ENCODE measurements around the gene HBD.
"Not testable (repeated sequence)": the region's sequence is repeated elsewhere in the genome, so short reads cannot be mapped to it uniquely, and the experiment has no call there.

The HBD gene

DNA sequence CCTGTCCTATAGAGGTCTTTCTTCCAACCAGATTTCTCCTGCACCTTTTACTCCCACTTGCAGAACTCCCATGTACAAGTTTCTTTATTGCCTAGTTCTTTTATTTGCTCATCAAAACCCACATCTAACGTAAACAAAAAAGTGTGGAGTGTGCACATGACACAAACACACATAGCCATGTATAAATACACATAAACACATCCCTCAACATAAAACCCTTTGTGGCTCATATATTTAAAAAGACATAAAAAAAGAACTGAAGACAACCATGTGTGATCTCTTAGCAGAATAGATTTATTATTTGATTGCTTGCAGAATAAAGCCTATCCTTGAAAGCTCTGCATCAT is 18.6 kb upstream of the HBD start:
- no peak overlapping the region for H3K4me3 ChIP-seq (ENCODE audit: low read depth, low read length)
- TF ChIP-seq, protein P1, sequence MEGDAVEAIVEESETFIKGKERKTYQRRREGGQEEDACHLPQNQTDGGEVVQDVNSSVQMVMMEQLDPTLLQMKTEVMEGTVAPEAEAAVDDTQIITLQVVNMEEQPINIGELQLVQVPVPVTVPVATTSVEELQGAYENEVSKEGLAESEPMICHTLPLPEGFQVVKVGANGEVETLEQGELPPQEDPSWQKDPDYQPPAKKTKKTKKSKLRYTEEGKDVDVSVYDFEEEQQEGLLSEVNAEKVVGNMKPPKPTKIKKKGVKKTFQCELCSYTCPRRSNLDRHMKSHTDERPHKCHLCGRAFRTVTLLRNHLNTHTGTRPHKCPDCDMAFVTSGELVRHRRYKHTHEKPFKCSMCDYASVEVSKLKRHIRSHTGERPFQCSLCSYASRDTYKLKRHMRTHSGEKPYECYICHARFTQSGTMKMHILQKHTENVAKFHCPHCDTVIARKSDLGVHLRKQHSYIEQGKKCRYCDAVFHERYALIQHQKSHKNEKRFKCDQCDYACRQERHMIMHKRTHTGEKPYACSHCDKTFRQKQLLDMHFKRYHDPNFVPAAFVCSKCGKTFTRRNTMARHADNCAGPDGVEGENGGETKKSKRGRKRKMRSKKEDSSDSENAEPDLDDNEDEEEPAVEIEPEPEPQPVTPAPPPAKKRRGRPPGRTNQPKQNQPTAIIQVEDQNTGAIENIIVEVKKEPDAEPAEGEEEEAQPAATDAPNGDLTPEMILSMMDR (IDR thresholded peaks at IDR 0.05; ENCODE audit: borderline replicate concordance, insufficient read depth, low read depth, low read length): no peak

DNA sequence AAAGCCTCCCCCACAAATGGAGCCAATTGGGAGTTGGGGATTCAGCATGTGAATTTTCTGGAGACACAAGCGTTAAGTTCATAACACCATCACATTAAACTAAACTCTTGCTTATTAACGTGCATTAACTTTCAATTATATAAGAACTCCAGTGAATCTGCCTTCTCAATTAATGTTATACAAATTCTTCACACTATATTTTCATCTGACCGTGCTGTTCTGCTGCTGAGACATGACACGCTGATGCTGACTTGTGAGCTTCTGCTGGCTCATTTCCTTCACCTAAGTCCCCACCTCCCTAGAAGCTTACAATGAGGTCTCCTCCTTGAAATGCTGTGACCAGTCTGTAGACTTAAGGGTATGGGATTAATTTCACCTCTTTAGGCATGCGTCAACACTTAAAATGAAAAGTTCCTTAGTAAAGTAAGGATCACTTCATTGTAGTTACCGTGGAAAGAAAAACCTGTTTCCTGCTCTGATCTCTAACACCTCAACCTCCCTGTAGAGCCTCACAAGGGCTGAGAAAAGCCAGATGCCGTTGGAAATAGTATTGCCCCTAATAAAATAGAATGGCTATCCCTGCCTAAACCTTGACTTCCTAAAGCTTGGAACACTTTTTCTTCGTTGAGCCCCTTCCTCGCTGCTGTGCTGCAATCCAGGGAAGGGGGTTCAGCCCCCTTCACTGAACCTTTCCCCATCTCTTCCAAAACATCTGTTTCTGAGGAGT is 18.1 kb upstream of the HBD start:
- no peak overlapping the region for H3K4me3 ChIP-seq (ENCODE audit: low read depth, low read length)
- TF ChIP-seq, protein P1 (IDR thresholded peaks at IDR 0.05; ENCODE audit: borderline replicate concordance, insufficient read depth, low read depth, low read length): no peak

DNA sequence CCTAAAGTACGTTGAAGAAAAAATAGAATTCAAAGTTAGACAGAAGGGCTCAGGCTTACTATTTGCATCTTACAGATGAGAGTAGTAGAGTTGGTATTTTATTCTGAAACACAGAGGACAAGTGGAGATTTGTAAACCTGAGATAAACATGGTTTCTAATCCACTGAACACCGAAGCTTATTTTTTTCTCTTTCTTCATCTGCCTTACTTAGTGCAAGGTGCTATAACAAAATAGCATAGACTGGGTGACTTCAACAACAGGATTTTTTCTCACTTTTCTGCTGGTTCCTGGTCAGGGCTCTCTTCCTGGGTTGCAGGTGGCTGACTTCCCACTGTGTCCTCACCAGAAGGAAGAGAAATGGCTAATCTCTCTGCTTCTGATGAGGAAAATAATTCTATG is 17.5 kb upstream of the HBD start:
- H3K4me3 ChIP-seq (ENCODE audit: low read depth, low read length): no peak overlapping the region
- TF ChIP-seq, protein P1 (IDR thresholded peaks at IDR 0.05; ENCODE audit: borderline replicate concordance, insufficient read depth, low read depth, low read length): no peak

DNA sequence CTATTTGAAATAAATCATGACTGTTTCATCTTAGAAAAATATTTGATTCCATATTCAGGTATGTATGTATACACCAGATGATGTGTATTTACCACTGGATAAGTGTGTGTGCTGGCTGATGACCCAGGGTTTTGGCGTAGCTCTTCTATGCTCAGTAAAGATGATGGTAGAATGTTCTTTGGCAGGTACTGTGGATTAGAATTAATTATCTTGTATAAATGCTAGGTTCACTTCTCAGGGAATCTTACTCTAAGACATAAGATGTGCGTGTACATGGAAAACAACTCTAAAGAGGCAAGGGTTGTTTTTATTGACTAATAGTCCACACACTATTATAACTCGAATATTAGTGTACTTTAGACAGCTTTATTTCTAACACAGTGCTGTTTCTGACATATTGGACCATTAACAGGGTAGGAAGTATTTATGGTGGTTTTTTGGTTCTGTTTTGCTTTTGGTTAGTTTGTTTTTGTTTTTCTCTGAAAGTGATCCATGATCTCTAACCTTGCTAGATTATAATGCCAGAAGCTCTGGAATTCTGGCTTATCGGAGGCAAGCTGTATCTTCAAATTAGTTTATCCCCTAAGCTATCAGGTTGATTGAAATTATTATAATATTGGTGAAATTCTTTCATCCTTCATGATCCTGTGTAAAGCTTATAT is 16.4 kb upstream of the HBD start:
- TF ChIP-seq, protein P1 (IDR thresholded peaks at IDR 0.05; ENCODE audit: borderline replicate concordance, insufficient read depth, low read depth, low read length): no peak
- no peak overlapping the region for H3K4me3 ChIP-seq (ENCODE audit: low read depth, low read length)

DNA sequence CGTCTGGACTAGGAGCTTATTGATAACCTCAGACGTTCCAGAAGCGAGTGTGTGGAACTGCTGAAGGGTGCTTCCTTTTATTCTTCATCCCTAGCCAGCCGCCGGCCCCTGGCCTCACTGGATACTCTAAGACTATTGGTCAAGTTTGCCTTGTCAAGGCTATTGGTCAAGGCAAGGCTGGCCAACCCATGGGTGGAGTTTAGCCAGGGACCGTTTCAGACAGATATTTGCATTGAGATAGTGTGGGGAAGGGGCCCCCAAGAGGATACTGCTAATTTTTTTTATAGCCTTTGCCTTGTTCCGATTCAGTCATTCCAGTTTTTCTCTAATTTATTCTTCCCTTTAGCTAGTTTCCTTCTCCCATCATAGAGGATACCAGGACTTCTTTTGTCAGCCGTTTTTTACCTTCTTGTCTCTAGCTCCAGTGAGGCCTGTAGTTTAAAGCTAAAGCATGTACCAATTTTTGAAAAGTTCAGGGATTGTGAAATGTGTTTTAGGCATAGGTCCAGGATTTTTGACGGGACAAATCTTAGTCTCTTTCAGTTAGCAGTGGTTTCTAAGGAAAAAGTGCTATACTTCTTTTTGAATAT is 15.6 kb upstream of the HBD start, which contains the start of gene HBG1:
Gene HBG1 (minus strand): TSS at position 51 of the 590 bp plus-strand sequence. CDS start 53 bp downstream, outside the sequence.
- not testable (repeated sequence) for H3K4me3 ChIP-seq (ENCODE audit: low read depth, low read length)

DNA sequence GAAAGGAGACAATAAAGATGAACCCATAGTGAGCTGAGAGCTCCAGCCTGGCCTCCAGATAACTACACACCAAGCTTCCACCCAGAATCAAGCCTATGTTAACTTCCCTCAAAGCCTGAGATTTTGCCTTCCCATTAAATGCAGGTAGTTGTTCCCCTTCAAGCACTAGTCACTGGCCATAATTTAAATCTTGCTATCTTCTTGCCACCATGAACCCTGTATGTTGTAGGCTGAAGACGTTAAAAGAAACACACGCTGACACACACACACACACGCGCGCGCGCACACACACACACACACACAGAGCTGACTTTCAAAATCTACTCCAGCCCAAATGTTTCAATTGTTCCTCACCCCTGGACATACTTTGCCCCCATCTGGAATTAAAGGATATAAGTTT is 14.2 kb upstream of the HBD start:
- H3K4me3 ChIP-seq (ENCODE audit: low read depth, low read length): not testable (repeated sequence)

DNA sequence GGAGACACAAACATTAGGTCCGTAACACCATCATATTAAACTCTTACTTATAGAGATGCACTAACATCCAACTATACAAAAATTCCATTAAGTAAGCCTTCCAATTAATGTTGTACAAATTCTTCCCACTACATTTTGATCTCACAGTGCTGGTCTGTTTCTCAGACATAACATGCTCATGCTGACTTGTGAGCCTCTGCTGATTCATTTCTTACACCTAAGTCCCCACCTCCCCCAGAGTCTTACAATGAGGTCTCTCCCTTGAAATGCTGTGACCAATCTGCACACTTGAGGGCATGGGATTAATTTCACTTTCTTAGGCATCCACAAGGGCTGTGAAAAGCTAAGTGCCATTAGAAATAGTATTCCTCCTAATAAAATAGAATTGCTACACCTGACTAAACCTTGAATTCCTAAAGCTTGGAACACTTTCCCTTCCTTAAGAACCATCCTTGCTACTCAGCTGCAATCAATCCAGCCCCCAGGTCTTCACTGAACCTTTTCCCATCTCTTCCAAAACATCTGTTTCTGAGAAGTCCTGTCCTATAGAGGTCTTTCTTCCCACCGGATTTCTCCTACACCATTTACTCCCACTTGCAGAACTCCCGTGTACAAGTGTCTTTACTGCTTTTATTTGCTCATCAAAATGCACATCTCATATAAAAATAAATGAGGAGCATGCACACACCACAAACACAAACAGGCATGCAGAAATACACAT is 13.3 kb upstream of the HBD start:
- TF ChIP-seq, protein P1 (IDR thresholded peaks at IDR 0.05; ENCODE audit: borderline replicate concordance, insufficient read depth, low read depth, low read length): no peak
- H3K4me3 ChIP-seq (ENCODE audit: low read depth, low read length): no peak overlapping the region
